ENCODE measurements around the gene C10orf120. TPM values are rescaled to one million over a fixed set of nuclear protein-coding genes. Genes with fewer than 3 reads are reported as not detected.

C10orf120 gene
- total and polyA plus RNA-seq, 8 donors = 0.12 to 0.23 (median 0.19) TPM; not detected in 3

DNA sequence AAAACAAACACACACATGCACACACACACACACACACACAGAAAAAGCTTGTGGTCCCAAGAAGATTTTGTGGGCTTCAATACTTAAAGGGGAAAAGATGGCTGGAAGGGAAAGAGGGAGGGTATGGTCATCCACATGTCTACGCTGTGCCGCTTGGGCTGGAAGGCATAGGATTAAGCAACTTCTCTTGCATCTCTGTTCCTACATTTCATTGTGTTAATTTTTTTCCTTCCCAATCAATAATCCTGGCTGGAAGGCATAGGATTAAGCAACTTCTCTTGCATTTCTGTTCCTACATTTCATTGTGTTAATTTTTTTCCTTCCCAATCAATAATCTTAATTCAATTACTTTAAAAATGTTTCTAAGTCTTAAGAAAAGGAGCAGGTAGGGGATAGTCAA, 30.6 kb downstream of the C10orf120 start:
- H3K27ac ChIP-seq = no peak overlapping the region
- FAIRE-seq (no peak), ATAC-seq (peak in 2 of 4 donors; percentile 26 to 44), DNase-seq (no peak)
- no peaks in the 10 kb centered on the region for H3K27me3 ChIP-seq
- no peaks in the 10 kb centered on the region for H3K36me3 ChIP-seq
- TF ChIP-seq, protein P1, sequence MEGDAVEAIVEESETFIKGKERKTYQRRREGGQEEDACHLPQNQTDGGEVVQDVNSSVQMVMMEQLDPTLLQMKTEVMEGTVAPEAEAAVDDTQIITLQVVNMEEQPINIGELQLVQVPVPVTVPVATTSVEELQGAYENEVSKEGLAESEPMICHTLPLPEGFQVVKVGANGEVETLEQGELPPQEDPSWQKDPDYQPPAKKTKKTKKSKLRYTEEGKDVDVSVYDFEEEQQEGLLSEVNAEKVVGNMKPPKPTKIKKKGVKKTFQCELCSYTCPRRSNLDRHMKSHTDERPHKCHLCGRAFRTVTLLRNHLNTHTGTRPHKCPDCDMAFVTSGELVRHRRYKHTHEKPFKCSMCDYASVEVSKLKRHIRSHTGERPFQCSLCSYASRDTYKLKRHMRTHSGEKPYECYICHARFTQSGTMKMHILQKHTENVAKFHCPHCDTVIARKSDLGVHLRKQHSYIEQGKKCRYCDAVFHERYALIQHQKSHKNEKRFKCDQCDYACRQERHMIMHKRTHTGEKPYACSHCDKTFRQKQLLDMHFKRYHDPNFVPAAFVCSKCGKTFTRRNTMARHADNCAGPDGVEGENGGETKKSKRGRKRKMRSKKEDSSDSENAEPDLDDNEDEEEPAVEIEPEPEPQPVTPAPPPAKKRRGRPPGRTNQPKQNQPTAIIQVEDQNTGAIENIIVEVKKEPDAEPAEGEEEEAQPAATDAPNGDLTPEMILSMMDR (IDR thresholded peaks at IDR 0.05) = no peak
- intact Hi-C loops (cut with DNase I) = no loop called here
- no peak overlapping the region for H3K4me3 ChIP-seq
- 84 to 85% methylated on average over 2 of the region's 2 CpGs for WGBS, 2 donors
- H3K4me1 ChIP-seq = no peaks in the 10 kb centered on the region
- H3K9me3 ChIP-seq = no peaks in the 10 kb centered on the region

DNA sequence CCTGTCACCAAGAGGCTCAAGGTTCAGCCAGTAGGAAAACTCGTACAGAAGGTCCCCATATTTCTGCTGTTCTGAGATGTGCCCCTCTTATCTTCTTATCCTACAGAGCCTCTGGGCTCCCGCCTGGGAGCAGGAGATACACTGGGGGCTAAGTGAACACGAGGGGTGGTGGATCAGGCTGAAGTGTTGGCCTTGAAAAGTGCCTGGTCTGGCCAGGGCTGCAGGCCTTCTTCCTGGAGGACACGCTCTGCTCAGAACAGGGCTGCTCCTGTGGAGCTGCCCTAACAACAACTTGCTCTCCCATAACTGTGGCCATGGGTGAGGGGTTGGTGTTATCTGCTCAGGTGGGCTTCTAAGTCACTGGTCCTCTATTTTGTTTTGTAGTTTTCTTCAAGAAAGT, 33.7 kb downstream of the C10orf120 start:
- 68 to 70% methylated on average over 4 of the region's 4 CpGs for WGBS, 2 donors
- H3K27me3 ChIP-seq = no peaks in the 10 kb centered on the region
- intact Hi-C loops (cut with DNase I) = no loop called here
- H3K4me3 ChIP-seq = no peak overlapping the region
- TF ChIP-seq, protein P1 (IDR thresholded peaks at IDR 0.05) = no peak
- H3K9me3 ChIP-seq = no peaks in the 10 kb centered on the region
- H3K4me1 ChIP-seq = no peaks in the 10 kb centered on the region
- no peak for DNase-seq
- no peak overlapping the region for H3K27ac ChIP-seq
- no peak for FAIRE-seq
- no peak for ATAC-seq
- no peaks in the 10 kb centered on the region for H3K36me3 ChIP-seq

DNA sequence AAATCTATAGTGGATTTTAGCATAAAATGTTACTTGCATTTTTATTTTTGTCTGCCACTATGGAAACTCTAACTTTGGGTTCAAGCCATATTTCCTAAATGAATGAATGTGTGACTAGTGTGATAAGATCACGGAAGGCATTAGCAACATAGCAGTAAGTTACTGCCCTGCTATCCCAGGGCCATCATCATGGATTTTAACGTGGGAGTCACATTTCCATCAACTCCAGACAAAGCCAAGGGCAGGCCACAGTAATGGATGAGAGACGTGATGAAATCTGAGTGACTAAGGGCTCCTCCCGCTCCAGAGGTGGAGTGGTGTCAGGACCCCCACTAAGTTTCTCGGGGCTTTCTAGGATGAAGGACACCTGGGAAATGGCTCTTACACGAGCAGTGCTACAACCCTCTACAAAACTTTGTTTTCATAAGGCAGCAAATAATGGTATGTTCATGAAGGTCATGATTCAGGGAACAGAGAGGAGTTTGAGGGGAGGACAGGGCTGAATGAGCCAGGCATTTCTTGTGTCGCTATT, 34.3 kb downstream of the C10orf120 start:
- no peaks in the 10 kb centered on the region for H3K27me3 ChIP-seq
- TF ChIP-seq, protein P1 (IDR thresholded peaks at IDR 0.05) = no peak
- no peaks in the 10 kb centered on the region for H3K4me1 ChIP-seq
- no peaks in the 10 kb centered on the region for H3K9me3 ChIP-seq
- FAIRE-seq = no peak
- intact Hi-C loops (cut with DNase I) = no loop called here
- no peak overlapping the region for H3K4me3 ChIP-seq
- DNase-seq = no peak
- H3K27ac ChIP-seq = no peak overlapping the region
- no peaks in the 10 kb centered on the region for H3K36me3 ChIP-seq
- WGBS, 2 donors = 78 to 82% methylated on average over 7 of the region's 7 CpGs
- ATAC-seq = no peak

DNA sequence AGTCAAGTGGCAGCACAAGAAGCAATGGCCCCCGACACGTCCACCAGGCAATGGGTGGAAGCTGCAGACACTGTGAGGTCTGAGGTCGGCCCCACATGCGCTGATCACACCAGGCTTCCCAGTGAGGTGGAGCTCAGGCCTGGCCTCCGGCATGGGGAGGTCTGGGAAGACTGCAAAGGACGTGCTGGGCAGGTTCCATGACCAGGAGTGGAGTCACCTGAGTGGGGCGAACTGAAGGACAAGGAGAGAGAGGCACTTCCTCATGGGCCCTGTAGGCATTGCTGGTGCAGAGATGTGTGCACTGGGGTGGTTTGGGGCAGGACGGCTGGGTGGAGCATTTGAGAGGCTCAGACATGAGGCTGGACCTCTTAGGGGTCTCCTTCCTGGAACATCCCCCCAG, 35.1 kb downstream of the C10orf120 start:
- Histone ChIP-seq H3K4me3 (no peak overlapping the region), H3K9me3 (no peaks in the 10 kb centered on the region), H3K27ac (no peak overlapping the region), H3K27me3 (no peaks in the 10 kb centered on the region), H3K4me1 (no peaks in the 10 kb centered on the region), H3K36me3 (no peaks in the 10 kb centered on the region)
- WGBS, 2 donors = 82 to 83% methylated on average over 8 of the region's 8 CpGs
- FAIRE-seq (no peak), ATAC-seq (no peak), DNase-seq (no peak)
- intact Hi-C loops (cut with DNase I) = no loop called here
- TF ChIP-seq, protein P1 (IDR thresholded peaks at IDR 0.05) = no peak

- 87 to 92% methylated on average over 5 of the region's 5 CpGs for WGBS, 2 donors
- no peaks in the 10 kb centered on the region for H3K9me3 ChIP-seq
- FAIRE-seq = no peak
- TF ChIP-seq, protein P1 (IDR thresholded peaks at IDR 0.05) = no peak
- no peak for ATAC-seq
- H3K27ac ChIP-seq = no peak overlapping the region
- no peaks in the 10 kb centered on the region for H3K27me3 ChIP-seq
- H3K4me1 ChIP-seq = peaks cover 0 to 2% (median 0%) of the 10 kb centered on the region in 3 donors
- intact Hi-C loops (cut with DNase I) = no loop called here
- DNase-seq = no peak
- H3K36me3 ChIP-seq = no peaks in the 10 kb centered on the region
- H3K4me3 ChIP-seq = no peak overlapping the region
These were observed 36.0 kb downstream of the C10orf120 start for GRCh38 chr10:122663516-122664130.

Data from pancreas (tissue), 10 donors.